Measurements from ENCODE around the gene GLB1L2. TPM values are rescaled to one million over a fixed set of nuclear protein-coding genes. Genes with fewer than 3 reads are reported as not detected.

GLB1L2 gene
- total and polyA plus RNA-seq, 2 of the 4 experiments (the other 2 are of a cell fraction): under 0.01 to 0.26 TPM

DNA sequence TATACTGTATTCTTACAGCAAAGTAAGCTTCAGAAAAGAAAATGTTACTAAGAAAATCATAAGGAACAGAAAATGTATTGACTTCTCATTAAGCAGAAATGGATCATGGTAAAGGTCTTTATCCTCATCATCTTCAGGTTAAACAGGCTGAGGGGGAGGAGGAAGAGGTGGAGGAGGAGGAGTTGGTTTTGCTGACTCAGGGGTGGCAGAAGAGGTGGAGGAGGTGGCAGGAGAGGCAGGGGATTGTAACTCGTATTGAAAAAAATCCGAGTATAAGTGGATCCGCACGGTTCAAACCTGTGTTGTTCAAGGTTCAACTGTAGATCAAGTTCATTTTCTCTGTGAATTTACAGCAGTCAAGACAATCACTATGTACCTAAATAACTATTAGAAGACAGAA, 42.6 kb upstream of the GLB1L2 start:
- Histone ChIP-seq H2BK5ac (ENCODE audit: low read depth, low read length, poor library complexity, severe bottlenecking) (no peak overlapping the region), H4K91ac (ENCODE audit: insufficient read depth, low read depth, low read length) (no peak overlapping the region), H3K27me3 (ENCODE audit: control insufficient read depth, insufficient read depth, low read length) (no peaks in the 10 kb centered on the region), H2BK120ac (ENCODE audit: low read depth, low read length) (no peak overlapping the region), H2BK15ac (ENCODE audit: low read depth, low read length) (no peak overlapping the region), H3K9me1 (ENCODE audit: insufficient read depth, low read length) (no peaks in the 10 kb centered on the region), H3K23ac (ENCODE audit: low read depth, low read length) (no peak overlapping the region), H4K20me1 (ENCODE audit: insufficient read depth, low read length) (no peaks in the 10 kb centered on the region), H4K8ac (ENCODE audit: low read depth in 2 of 2, low read length in 2 of 2) (no peak overlapping the region), H2AK5ac (ENCODE audit: low read depth, low read length) (no peak overlapping the region), H3K4me2 (ENCODE audit: low read depth, low read length) (no peak overlapping the region), H3K4ac (ENCODE audit: low read depth, low read length) (no peak overlapping the region), H3K36me3 (ENCODE audit: control insufficient read depth, insufficient read depth, low read length) (no peaks in the 10 kb centered on the region), H3K9me3 (ENCODE audit: control insufficient read depth, insufficient read depth, low read length) (no peaks in the 10 kb centered on the region; the same call in 1 of the 2 replicates), H2BK20ac (ENCODE audit: low read depth, low read length) (no peak overlapping the region), H4K5ac (ENCODE audit: low read depth, low read length) (no peak overlapping the region), H2AK9ac (replicated peaks; ENCODE audit: low read depth, low read length, poor library complexity) (no peak overlapping the region), H3K4me3 (ENCODE audit: insufficient read depth, low read depth, low read length) (no peak overlapping the region), H3K4me1 (ENCODE audit: control insufficient read depth, insufficient read depth, low read length) (no peaks in the 10 kb centered on the region), H2AFZ (replicated peaks; ENCODE audit: low read length, poor library complexity) (no peak overlapping the region), H3K56ac (ENCODE audit: extremely low read depth, insufficient read depth, low read length) (no peak overlapping the region), H3K27ac (ENCODE audit: insufficient read depth, low read length) (no peak overlapping the region), H3K79me1 (ENCODE audit: low read depth in 1 of 2, low read length in 2 of 2) (no peaks in the 10 kb centered on the region), H3K14ac (replicated peaks; ENCODE audit: low read depth, low read length) (no peak overlapping the region), H3K9ac (ENCODE audit: low read depth, low read length) (no peak overlapping the region), H3K18ac (ENCODE audit: low read depth, low read length) (no peak overlapping the region)
- CTCF ChIA-PET: no interaction called here
- intact Hi-C loops (cut with micrococcal nuclease): no loop called here
- no CpG with 5 or more reads among the region's 4 CpGs for WGBS, 2 experiments (ENCODE audit: extremely low coverage in 2 of 2, insufficient read length in 1 of 2)
- TF ChIP-seq SMC3 (IDR thresholded peaks at IDR 0.05; ENCODE audit: low read depth, low read length) (no peak), MAFK (IDR thresholded peaks at IDR 0.05; ENCODE audit: low read depth, low read length) (peak; percentile 45; the same call in 1 of the 2 replicates)
- POLR2A ChIA-PET (ENCODE audit: unreplicated experiment): no interaction called here
- in situ Hi-C loops (cut with MboI; ENCODE audit: low sequenced_read_pairs): no loop called here
- no TSS peak for BruUV-seq (replicated peaks)
- no peak for ATAC-seq (ENCODE audit: low read depth)
- DNase-seq: no peak
- dilution Hi-C loops (cut with HindIII; ENCODE audit: low sequenced_read_pairs, unreplicated experiment): no loop called here
